DMS79 (cell line): Measurements from ENCODE around the gene ZNF860.
"Not testable (repeated sequence)": the region's sequence is repeated elsewhere in the genome, so short reads cannot be mapped to it uniquely, and the experiment has no call there.

ENCODE experiments used
- DNase-seq: peaks from one replicate; lab custom pipeline; 2025; lab: John Stamatoyannopoulos, UW

ZNF860 gene

DNA sequence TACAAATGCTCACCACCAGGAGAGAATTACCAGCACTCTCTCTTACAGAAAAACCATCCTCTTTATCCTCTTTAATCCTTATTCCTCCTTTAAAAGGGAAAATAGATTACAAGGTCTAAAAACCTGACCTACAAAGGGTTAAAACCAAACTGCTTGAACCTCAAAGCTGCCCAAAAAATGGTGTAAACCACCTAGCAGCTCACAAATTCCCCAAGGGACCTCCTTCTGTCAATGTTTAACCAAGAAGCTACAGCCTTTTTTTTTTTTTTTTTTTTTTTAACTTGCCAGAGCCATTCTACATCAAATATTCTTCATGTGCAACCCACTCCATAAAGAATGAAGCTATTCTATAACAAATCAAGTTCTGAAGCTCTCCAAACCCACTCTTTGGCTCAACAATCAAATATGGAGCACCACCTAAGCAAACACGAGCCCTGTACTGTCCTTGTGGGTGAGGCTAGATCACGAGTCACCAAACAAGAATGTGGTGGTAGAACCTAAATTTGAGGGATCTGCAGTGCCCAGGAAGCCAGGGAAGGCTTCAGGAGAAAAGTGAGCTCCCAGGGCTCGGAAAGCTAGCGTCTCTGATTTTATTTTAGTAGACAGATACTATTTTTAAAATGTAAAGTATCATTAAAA is 20.6 kb upstream of the ZNF860 start:
- DNase-seq = no peak

- DNase-seq = no peak
Measured at GRCh38 chr3:31962801-31963205, 18.7 kb upstream of the ZNF860 start.

DNA sequence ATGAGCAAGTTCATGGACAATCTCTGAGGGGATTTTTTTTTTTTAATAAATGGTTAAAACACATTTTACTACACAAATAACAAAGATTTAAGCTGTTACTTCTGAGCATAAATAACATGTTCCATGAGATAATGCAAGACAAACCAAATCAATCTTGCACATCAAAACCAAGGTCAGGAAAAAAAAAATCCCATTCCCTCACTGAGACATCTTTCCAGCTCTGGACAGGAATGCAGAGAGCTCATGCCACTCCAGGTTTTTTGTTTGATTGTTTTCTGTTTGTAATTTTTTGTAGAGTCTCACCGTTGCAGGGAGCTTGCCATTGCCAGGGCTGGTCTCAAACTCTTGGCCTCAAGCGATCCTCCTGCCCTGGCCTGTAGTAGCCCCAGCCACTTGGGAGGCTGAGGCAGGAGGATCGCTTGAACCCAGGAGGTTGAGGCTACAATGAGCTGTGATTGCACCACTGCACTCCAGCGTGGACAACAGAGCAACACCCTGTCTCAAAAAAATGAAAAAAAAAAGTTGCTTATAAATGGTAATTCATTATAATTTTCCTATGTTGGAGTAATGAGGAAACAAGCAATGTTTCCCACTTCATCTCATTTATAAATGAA is 14.5 kb upstream of the ZNF860 start:
- DNase-seq = no peak

GRCh38 chr3:31967592-31967991 is 14.0 kb upstream of the ZNF860 start:
- DNase-seq = no peak

DNA sequence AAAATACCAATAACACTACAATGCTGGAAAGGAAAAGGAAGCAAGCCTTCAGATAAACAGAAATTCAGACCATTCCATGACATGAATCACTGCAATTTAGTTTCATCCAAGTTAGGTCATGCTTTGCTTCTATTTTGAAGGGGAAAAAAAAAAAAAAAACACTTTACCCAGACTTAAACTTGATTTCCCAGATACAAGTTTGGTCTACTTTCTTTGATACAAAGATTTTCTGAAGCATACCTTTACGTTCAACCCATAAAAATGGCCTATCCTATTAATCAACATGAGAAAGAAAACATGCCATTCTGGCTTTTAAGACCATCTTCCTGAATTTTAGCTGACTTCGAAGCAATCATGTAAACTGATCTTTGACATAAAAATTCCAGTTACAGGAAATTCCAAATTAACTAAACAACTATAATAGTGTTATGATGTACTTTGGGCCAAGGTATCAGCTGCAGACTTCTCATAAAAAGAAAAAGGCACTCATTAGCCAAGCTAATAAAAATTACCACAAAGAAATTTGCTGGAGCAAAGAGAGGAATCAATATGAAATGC is 13.1 kb upstream of the ZNF860 start:
- no peak for DNase-seq

- DNase-seq = no peak
Measured at GRCh38 chr3:31968927-31969418, 12.6 kb upstream of the ZNF860 start.

- DNase-seq = no peak
Measured at GRCh38 chr3:31971607-31972006, 9.9 kb upstream of the ZNF860 start.

DNA sequence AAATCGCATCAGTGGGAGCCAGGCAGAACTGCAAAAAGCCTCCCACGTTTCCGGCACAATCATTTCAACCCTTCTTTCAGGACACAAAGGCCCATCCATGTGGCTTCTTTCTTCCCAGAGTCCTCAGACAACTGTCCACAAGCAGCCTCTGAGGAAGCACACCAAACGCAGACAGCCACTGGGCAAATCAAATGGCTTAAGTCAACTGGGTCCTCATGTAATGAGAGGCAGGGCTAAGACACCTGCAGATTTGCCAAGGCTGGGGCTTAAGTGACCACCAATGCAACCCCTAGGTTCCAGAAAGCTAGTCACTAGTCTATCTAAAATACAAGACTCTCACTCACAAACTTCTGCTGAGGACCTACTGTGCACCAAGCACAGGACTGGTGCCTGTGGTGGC is 8.5 kb upstream of the ZNF860 start:
- DNase-seq = no peak

DNA sequence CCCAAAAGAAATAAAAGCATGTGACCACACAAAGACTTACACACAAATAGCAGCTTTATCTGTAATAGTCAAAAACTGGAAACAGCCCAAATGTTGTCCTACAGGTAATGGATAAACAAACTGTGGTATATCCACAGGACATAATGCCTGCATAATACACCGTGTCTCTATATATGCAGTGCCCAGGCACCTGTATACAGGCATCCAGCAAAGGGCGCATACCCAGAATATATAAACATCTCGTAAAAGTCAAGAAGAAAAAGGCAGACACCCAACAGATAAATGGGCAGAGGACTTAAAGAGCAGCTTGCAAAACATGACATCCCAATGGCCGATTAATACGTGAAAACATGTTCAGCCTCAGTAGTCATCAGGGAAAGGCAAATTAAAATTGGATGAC is 7.7 kb upstream of the ZNF860 start:
- DNase-seq = no peak

- DNase-seq = no peak
Measured at GRCh38 chr3:31974471-31974870, 7.1 kb upstream of the ZNF860 start.

DNA sequence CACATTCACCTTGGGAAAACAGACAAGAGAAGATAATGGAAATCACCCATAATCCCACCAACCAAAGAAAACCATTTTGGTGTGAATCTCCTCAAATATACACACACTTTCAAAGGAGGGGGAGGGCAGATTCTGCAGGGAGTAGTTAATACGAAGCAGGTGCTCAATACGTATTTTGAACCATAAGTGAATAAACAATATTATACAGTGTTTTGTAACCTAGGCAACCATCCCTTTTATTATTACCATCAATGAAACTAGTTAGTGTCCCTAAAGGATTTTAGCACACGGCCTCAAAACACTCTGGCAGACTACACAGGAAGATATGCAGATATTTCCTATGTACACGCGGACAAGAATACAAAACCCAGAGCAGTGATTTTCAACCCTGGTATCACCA is 6.6 kb upstream of the ZNF860 start:
- DNase-seq = no peak

DNA sequence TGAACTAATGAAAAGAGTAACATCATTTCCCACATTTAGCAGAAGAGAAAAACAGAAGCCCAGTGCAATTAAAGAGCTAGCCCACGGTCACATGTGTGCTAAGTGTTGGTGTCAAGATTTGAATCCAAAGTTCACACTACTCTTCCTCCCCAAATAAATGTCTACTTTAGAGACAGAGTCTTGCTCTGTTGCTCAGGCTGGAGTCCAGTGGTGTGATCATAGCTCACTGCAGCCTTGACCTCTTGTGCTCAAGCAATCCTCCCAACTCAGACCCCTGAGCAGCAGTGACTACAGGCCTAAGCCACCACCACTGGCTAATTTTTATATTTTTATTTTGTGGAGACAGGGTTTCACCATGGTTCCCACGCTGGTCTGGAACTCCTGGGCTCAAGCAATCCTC is 5.2 kb upstream of the ZNF860 start:
- no peak for DNase-seq

DNA sequence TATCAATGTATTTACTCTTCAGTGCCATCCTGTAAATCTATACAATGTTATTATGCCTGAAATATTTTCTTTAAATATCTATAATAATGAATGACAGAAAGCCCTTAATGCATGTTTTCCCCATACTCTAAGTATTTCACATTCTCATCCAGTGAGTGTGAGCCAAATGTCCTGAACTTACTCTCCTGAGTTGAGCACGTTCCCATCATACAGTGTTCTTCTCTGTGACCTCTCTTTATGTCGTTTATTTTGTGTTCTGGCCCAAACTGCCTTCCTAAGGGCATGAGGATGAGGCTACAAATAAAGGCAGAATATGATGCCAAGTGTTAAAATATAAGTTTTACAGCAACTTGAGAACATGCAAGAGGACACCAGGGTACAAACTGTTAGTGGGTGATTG is 3.8 kb upstream of the ZNF860 start:
- DNase-seq = no peak

DNA sequence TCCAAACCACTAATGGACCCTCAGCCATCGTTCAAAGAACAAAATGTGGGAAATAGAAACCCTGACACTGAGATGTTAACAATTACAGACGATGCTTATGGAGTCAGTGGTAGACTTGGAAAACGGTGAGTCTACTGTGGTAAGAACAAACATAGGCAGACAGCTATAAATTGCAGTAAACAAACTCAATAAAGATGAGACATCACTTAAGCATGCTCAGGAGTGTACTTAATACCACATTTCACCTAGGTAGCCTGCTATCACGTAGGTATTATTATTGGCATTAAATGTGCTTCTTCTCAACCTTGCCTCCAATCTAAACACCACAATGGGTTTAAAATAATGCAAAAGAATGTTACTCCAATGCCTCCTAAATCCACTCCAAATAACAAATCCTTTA is 3.0 kb upstream of the ZNF860 start:
- no peak for DNase-seq

GRCh38 chr3:31979001-31979697 is 2.4 kb upstream of the ZNF860 start:
- DNase-seq = no peak

DNA sequence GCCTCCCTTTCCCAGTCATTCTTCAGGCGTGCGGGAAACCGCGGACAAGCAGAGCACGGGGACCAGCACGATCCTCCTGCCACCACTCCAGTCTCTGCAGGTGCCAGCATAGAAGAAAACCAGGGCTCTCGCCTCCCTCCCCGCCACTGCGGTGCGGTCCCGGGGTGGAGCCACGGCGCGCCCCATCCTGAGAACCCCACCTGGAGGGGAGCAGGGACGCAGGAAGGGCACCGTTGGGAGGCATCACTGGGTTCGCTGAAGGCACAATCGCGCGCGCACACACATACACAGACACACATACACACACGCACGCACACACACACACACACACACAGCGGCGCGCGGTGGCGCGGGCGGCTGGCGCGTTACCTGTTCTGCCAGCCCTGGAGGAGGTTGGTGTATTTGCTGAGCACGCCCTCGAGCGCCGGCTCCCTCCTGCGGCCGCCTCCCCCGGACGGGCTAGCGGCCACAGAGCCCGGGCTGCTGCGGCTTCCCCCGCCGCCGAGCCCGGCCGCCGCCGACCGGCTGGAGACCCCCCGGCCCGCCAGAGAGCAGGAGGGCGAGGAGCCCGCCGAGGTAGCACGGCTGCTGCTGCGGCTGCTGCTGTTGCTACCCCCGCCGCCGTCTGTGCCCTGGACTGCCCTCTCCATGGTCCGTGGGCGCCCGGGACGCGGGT is 882 bp upstream of the ZNF860 start:
- peak; percentile 38 for DNase-seq

- no peak for DNase-seq
Measured at GRCh38 chr3:31984321-31984720, 2.8 kb downstream of the ZNF860 start.

GRCh38 chr3:31985831-31986230 is 4.3 kb downstream of the ZNF860 start:
- no peak for DNase-seq

- no peak for DNase-seq
Measured at GRCh38 chr3:31988271-31988670, 6.7 kb downstream of the ZNF860 start.

DNA sequence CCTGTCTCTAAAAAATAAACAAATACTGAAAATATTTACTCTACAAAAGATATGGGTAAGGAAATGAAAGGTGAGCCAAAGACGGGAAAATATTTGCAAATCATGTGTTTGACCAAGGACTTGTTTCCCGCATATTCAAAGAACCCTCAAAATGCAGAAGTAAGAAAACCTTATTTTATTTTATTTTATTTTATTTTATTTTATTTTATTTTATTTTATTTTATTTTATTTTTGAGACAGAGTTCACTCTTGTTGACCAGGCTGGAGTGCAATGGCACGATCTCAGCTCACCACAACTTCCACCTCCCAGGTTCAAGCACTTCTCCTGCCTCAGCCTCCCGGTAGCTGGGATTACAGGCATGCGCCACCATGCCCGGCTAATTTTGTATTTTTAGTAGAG is 11.4 kb downstream of the ZNF860 start:
- not testable (repeated sequence) for DNase-seq

GRCh38 chr3:31993843-31994242 is 12.3 kb downstream of the ZNF860 start:
- DNase-seq = no peak

- not testable (repeated sequence) for DNase-seq
Measured at GRCh38 chr3:31995026-31995425, 13.5 kb downstream of the ZNF860 start.

DNA sequence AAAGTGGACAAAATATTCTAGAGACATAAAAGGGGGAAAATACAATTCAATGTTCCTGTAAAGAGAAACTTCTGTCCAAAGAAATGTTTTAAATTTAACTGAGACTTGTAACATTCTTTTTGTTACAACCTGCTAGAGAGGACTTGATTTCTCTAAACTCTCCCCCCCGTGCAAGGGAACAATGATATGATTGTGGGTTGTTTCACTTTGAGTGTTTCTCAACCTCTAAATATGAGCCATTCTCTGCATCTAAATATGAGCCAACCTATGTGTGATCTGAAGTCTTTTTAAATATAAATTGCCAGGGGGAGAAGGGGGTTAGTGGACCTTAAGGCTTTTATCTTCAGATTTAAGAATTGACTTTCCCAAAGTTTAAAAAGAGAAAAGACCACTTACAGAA is 14.6 kb downstream of the ZNF860 start:
- DNase-seq = no peak
